GM18909 (cell line): ENCODE measurements around the gene TRANK1.
"Not testable (repeated sequence)": the region's sequence is repeated elsewhere in the genome, so short reads cannot be mapped to it uniquely, and the experiment has no call there.

Experiments
- ATAC-seq: cut with Tn5 transposase; IDR thresholded peaks from one replicate; pipeline ENCODE4 v1.9.1; 2021; ENCODE audit warnings: mild to moderate bottlenecking; ENCODE audit not compliant: unreplicated experiment, poor library complexity

The TRANK1 gene

GRCh38 chr3:36923523-36923943, 21.3 kb downstream of the TRANK1 start:
- no peak for ATAC-seq

GRCh38 chr3:36920884-36921567, 23.8 kb downstream of the TRANK1 start:
- no peak for ATAC-seq

GRCh38 chr3:36919439-36920160, 25.3 kb downstream of the TRANK1 start:
- no peak for ATAC-seq

- ATAC-seq: peak; percentile 86
These were observed 26.8 kb downstream of the TRANK1 start for GRCh38 chr3:36918050-36918449.

GRCh38 chr3:36911990-36912804, 32.7 kb downstream of the TRANK1 start:
- ATAC-seq: peak; percentile 92

- ATAC-seq: no peak
These were observed 35.2 kb downstream of the TRANK1 start for GRCh38 chr3:36909666-36910065.

- no peak for ATAC-seq
These were observed 35.7 kb downstream of the TRANK1 start for GRCh38 chr3:36909181-36909580.

GRCh38 chr3:36908647-36909180, 36.1 kb downstream of the TRANK1 start:
- no peak for ATAC-seq

GRCh38 chr3:36907911-36908646, 36.8 kb downstream of the TRANK1 start:
- ATAC-seq: peak; percentile 36

GRCh38 chr3:36906504-36907149, 38.2 kb downstream of the TRANK1 start:
- ATAC-seq: no peak

- no peak for ATAC-seq
These were observed 39.3 kb downstream of the TRANK1 start for GRCh38 chr3:36905545-36905944.

- ATAC-seq: no peak
These were observed 40.2 kb downstream of the TRANK1 start for GRCh38 chr3:36904641-36905040.

- ATAC-seq: not testable (repeated sequence)
These were observed 40.8 kb downstream of the TRANK1 start for GRCh38 chr3:36904065-36904464.

- no peak for ATAC-seq
These were observed 41.6 kb downstream of the TRANK1 start for GRCh38 chr3:36903119-36903882.

- ATAC-seq: no peak
These were observed 43.3 kb downstream of the TRANK1 start for GRCh38 chr3:36901588-36901987.

GRCh38 chr3:36900474-36901443, 44.1 kb downstream of the TRANK1 start:
- no peak for ATAC-seq

GRCh38 chr3:36895496-36896409, 49.1 kb downstream of the TRANK1 start:
- no peak for ATAC-seq
